ENCODE data around the gene MYOM1. TPM values are rescaled to one million over a fixed set of nuclear protein-coding genes. Genes with fewer than 3 reads are reported as not detected.

Gene MYOM1
- total RNA-seq, 1 donor from 2014 or later: 70.2 TPM

- DNase-seq: no peak
These were observed 69.5 kb downstream of the MYOM1 start for GRCh38 chr18:3150274-3150673.

- DNase-seq: no peak
These were observed 70.7 kb downstream of the MYOM1 start for GRCh38 chr18:3148930-3149535.

- DNase-seq: no peak
These were observed 71.7 kb downstream of the MYOM1 start for GRCh38 chr18:3147935-3148554.

DNA sequence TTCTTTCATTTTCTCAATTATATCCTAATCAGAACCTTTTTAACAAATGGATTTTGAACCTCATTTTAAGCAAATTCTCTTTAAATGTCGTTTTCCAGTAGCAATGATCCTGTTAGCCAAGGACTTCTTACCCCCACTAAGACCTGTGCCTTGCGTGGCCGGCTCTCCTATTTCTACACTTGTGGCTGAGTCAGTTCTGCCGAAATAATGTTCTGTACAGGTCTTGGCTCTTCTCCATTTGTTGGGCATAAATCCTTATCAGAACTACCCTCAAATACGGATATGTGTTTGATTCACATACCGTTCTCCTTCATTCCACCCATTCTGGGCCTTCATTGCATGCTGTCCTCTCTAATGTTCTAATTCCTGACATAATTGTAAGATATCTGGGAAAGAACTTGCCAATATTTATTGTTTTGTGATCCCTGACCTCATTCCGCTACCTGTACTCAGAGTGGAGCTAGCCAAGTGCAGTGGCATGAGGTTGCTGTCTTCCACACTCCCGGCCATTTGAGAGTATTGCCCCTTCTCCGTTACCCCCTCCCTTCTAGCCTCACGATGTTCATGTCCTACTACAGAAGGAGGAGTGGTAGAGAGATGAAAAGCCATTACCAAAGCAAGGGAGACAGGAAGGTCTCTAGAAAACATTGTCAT is 78.7 kb downstream of the MYOM1 start:
- no peak for DNase-seq

GRCh38 chr18:3140342-3140741 is 79.4 kb downstream of the MYOM1 start:
- no peak for DNase-seq

DNA sequence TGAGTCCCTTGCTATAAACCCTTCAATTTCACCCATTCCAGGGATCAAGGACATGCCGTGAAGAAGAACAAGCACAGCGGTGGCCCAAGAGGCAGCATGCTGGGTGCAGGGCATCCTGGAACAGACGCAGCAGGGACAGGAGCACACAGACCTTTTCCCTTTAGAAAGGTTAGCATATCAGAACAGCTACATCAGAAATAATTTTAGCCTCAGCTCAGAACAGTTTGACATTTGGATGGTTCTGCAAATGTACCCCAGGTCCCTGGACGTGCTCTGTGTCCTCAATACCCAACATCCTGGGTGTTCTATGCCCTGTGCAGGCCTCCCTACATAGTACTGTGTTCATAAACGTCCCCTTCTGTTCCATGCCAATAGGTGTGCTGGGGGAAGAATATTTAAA is 80.4 kb downstream of the MYOM1 start:
- DNase-seq: no peak

DNA sequence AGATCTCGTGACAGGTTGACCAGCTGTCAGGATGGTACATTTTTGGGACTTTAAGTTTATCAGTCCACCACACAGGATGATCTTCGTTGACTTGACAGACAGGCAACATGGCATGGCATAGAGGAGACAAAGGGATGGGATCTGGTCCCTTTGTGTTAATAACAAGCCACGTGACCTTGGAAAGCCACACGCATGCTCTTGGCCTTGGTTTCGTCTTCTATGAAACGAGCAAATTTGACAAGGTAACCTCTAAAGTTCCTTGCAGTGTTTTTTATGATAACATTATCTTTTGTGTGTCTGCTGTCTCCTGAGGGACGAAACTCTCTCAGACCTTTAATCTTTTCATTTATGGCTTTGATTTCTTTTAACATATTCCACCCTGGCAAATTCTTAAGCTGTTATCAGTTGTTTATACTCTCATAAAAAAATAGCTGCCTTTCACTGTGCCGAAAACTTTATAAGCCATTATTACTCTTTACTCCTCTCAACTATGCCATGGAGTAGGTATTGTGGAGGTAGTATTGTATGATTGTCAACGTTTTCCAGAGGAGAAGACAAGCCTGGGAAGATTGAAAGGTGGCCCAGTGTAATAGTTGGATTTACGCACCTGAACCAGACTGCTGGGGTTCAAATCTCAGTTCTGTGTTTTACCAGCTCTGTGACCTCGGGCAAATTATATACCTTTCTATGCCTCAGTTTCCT is 81.3 kb downstream of the MYOM1 start:
- no peak for DNase-seq

GRCh38 chr18:3135536-3135935 is 84.2 kb downstream of the MYOM1 start:
- no peak for DNase-seq

DNA sequence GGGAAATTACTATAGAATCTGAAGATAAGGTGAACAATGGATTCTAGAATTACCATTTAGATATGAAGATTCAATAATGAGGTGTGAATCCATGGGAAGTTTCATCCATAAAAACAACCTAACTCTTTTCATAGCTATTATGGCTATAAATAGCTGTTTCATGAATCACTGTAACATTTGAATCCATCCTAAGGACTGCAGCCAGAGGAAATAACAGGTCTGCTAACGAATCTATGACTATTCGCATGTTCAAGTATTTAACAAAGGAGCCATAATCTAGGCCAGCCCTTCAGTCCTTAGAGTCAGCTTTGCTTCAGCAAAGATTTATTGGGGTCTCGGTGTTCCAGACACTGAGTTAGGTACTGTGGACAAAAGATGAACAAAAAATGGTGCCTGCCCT is 87.1 kb downstream of the MYOM1 start:
- no peak for DNase-seq

DNA sequence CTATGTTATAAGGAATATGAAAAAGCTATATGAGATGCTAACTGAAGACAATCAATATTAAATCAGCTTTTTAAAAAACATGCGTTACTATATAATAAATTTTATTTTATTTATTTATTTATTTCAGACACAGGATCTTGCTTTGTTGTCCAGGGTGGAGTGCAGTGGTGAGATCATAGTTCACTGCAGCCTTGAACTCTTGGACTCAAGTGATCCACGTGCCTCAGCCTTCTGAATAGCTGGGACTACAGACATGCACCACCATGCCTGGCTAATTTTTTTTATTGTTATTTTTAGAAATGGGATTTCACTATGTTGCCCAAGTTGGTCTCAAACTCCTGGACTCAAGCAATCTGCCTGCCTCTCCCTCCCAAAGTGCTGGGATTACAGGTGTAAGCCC is 89.4 kb downstream of the MYOM1 start:
- DNase-seq: no peak

GRCh38 chr18:3129053-3129864 is 90.5 kb downstream of the MYOM1 start:
- DNase-seq: peak; percentile 90

- DNase-seq: no peak
These were observed 93.2 kb downstream of the MYOM1 start for GRCh38 chr18:3126457-3127097.

DNA sequence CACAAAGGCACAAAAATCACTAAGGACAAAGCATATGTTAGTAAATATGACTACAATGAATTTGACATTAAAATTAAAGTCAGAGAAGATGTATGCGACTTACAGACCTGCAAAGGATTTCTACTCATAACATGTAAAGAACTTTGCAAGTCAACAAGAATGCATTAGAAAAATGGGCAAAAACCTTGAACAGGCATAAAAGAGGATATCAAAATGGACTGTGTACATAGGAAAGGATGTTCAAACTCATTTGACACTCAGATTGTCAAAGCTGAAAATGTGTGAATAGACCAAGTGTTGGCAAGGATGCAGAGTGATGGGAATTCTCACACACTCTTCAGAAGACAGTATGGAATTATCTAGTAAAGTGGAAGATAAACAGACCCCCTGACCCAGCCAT is 94.9 kb downstream of the MYOM1 start:
- no peak for DNase-seq

DNA sequence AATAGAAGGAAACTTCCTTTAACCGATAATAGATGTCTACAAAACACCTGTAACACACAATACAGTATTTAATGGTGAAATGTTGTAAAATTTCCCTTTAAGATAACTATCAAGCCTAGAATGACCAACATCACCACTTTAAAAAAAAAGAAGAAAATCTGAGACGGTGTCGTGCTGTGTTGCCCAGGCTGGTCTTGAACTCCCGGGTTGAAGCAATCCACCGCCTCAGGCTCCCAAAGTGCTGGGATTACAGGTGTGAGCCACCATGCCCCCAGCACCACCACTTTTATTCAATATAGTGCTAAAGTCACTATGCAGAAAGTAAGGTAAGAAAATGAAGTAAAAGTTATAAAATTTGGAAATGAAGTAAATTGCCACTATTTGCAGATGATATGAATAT is 96.9 kb downstream of the MYOM1 start:
- no peak for DNase-seq

DNA sequence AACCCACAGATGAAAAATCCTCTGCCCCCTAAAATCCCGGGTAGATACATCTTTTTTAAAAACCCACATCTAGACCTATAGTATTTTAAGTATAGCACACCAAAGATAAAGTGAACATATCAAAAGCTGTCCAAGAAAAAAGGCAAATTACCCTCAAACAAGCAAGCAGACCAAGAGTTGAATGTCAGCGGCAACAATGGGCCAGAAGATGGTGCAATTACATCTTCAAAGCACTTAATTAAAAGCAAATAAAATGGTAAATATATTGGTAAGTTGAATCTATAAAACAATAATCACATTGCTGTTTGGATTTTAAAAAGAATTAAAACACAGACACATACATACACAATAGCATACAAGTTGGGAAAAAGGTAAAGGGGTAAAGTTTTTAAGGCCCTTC is 98.5 kb downstream of the MYOM1 start:
- DNase-seq: no peak

GRCh38 chr18:3120356-3120755 is 99.4 kb downstream of the MYOM1 start:
- DNase-seq: no peak

GRCh38 chr18:3119401-3120341 is 100.1 kb downstream of the MYOM1 start:
- no peak for DNase-seq

DNA sequence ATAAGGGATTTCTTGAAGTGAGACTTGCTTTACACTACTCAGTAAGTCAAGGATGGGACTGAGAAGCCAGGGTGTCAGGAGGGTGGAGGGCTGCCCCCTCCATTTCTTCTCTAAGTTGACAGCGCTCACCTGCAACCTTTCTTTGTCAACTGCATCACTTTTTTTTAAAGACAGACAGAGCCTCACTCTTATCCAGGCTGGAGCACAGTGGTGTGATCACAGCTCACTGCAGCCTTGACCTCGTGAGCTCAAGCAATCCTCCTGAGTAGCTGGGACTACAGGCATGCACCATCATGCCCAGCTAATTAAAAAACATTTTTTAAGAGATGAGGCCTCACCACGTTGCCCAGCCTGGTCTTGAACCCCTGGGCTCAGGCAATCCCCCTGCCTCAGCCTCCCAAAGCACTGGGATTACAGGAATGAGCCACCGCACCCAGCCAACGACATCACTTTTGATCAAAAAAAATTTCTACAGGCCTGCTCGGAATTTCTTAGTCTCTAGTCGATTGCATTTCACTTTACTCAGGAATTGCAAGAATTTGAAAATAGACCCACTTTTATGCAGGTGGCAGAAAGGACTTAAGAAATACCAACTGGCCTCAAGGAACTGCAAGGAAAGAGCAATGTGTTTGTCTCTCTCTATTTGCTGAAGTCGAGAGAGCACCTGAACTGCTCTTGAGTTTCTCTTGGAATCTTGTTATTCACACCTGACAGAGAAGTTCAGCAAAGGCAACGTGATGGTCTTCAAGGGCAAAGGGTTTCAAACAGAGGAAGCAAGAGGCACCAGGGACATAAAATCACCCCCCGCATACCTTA is 101.4 kb downstream of the MYOM1 start:
- DNase-seq: no peak

- DNase-seq: no peak
These were observed 102.1 kb downstream of the MYOM1 start for GRCh38 chr18:3117493-3118192.
